Hepatocyte (in vitro differentiated cells): ENCODE data around the gene CTCFL.

Source experiments
- EZH2 ChIP-seq: fragments of 200-600 bp; sonication (generic); IDR thresholded peaks from 2 replicates; pipeline ENCODE4 v1.6.1; 2016; ENCODE audit warnings: antibody characterized with exemption, mild to moderate bottlenecking, borderline replicate concordance
- TF ChIP-seq, protein P1 (sequence below): fragments of 200-600 bp; sonication (generic); IDR thresholded peaks from 2 replicates; pipeline ENCODE4 v1.5.1; 2016; ENCODE audit warnings: antibody characterized with exemption, mild to moderate bottlenecking; ENCODE audit not compliant: poor library complexity

DNA sequence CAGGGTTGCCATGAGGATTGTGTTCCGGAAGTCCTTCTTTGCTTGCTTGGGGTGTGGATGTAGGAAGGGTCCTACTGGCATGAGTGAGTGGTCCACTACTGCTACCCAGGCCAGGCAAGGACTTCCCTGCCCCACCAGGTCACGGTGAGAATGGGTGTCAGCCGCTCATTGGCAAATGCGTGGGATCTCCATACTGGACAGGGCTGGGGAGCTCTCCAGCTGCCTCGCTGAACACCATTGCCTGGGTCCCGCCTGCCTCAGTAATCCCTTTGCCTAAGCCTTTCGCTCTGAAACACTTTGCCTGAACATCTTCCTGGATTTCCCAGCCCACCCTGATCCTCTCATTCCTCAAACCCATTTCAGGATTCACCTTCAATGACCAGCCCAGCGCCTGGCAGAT lies 59.5 kb downstream of the CTCFL start:
- TF ChIP-seq EZH2: no peak
- TF ChIP-seq, protein P1, sequence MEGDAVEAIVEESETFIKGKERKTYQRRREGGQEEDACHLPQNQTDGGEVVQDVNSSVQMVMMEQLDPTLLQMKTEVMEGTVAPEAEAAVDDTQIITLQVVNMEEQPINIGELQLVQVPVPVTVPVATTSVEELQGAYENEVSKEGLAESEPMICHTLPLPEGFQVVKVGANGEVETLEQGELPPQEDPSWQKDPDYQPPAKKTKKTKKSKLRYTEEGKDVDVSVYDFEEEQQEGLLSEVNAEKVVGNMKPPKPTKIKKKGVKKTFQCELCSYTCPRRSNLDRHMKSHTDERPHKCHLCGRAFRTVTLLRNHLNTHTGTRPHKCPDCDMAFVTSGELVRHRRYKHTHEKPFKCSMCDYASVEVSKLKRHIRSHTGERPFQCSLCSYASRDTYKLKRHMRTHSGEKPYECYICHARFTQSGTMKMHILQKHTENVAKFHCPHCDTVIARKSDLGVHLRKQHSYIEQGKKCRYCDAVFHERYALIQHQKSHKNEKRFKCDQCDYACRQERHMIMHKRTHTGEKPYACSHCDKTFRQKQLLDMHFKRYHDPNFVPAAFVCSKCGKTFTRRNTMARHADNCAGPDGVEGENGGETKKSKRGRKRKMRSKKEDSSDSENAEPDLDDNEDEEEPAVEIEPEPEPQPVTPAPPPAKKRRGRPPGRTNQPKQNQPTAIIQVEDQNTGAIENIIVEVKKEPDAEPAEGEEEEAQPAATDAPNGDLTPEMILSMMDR: no peak
